ENCODE results near the gene BEND5.

DNA sequence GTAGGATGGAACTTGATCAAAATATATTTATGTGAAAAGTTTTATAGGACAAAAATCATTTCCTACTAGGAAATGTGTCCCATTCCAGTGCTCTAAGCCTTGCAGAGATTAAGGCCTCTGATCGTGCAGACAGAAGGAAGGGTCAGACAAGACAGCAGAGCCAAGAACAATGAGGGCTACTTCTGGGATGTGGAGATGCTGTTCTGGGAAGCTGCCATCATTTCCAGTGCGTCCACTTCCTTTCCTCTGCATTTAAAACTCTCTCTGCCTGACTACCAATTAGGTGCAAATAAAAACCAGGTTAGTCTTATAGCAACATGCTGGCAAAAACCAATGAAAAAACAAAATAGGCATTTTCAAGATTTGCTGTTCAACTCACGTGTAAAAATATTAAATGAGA lies 36.1 kb downstream of the BEND5 start:
- TF ChIP-seq, protein P1, sequence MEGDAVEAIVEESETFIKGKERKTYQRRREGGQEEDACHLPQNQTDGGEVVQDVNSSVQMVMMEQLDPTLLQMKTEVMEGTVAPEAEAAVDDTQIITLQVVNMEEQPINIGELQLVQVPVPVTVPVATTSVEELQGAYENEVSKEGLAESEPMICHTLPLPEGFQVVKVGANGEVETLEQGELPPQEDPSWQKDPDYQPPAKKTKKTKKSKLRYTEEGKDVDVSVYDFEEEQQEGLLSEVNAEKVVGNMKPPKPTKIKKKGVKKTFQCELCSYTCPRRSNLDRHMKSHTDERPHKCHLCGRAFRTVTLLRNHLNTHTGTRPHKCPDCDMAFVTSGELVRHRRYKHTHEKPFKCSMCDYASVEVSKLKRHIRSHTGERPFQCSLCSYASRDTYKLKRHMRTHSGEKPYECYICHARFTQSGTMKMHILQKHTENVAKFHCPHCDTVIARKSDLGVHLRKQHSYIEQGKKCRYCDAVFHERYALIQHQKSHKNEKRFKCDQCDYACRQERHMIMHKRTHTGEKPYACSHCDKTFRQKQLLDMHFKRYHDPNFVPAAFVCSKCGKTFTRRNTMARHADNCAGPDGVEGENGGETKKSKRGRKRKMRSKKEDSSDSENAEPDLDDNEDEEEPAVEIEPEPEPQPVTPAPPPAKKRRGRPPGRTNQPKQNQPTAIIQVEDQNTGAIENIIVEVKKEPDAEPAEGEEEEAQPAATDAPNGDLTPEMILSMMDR (conservative IDR thresholded peaks at IDR 0.05; ENCODE audit: low read depth, low read length), result no peak
- TF ChIP-seq BHLHE40 (IDR thresholded peaks at IDR 0.05; ENCODE audit: low read depth, low read length) (no peak), POLR2A (IDR thresholded peaks at IDR 0.05; ENCODE audit: low read depth, low read length) (no peak)
